KMS-11 (cell line): Measurements from ENCODE around the gene HMHB1.

Source experiments
- H2AFZ ChIP-seq: fragments of 200-600 bp; sonication (generic); 2 replicates; pipeline ENCODE4 v1.6.1; 2016; ENCODE audit warnings: antibody characterized with exemption, mixed run types, low read depth
- H3K27ac ChIP-seq: fragments of 200-600 bp; sonication (generic); 2 replicates; pipeline ENCODE4 v1.6.1; 2016; ENCODE audit warnings: mild to moderate bottlenecking, mixed run types
- H3K27me3 ChIP-seq: fragments of 200-600 bp; sonication (generic); 2 replicates; pipeline ENCODE4 v1.6.1; 2017; ENCODE audit warnings: mild to moderate bottlenecking, low read depth, mixed run types, moderate library complexity; ENCODE audit not compliant: insufficient read depth
- H3K36me3 ChIP-seq: fragments of 200-600 bp; sonication (generic); 2 replicates; pipeline ENCODE4 v1.6.1; 2017; ENCODE audit warnings: mild to moderate bottlenecking, mixed run types; ENCODE audit not compliant: insufficient read depth
- H3K4me1 ChIP-seq: fragments of 200-600 bp; sonication (generic); 2 replicates; pipeline ENCODE4 v1.6.1; 2016; ENCODE audit warnings: mild to moderate bottlenecking, low read depth, mixed run types; ENCODE audit not compliant: poor library complexity, severe bottlenecking
- H3K4me2 ChIP-seq: fragments of 200-600 bp; sonication (generic); 2 replicates; pipeline ENCODE4 v1.7.0; 2016; ENCODE audit warnings: mild to moderate bottlenecking, mixed run types
- H3K4me3 ChIP-seq: fragments of 200-600 bp; sonication (generic); IDR thresholded peaks from 2 replicates; pipeline ENCODE4 v1.6.1; 2017; ENCODE audit warnings: low read depth, low read length, mixed read lengths; ENCODE audit not compliant: insufficient read depth
- H3K79me2 ChIP-seq: fragments of 200-600 bp; sonication (generic); 2 replicates; pipeline ENCODE4 v1.6.1; 2016; ENCODE audit warnings: low read depth, mixed run types; ENCODE audit not compliant: insufficient read depth
- H3K9ac ChIP-seq: fragments of 200-600 bp; sonication (generic); 2 replicates; pipeline ENCODE4 v1.6.1; 2016; ENCODE audit warnings: mild to moderate bottlenecking, mixed run types
- H4K20me1 ChIP-seq: fragments of 200-600 bp; sonication (generic); 2 replicates; pipeline ENCODE4 v1.6.1; 2016; ENCODE audit warnings: mild to moderate bottlenecking, mixed run types; ENCODE audit not compliant: insufficient read depth
- TF ChIP-seq, protein P1 (sequence below): fragments of 200-600 bp; sonication (generic); conservative IDR thresholded peaks from 2 replicates; pipeline ENCODE4 v1.6.1; 2017; ENCODE audit warnings: low read depth, mild to moderate bottlenecking, antibody characterized with exemption, low read length, moderate library complexity, mixed read lengths

Gene HMHB1

DNA sequence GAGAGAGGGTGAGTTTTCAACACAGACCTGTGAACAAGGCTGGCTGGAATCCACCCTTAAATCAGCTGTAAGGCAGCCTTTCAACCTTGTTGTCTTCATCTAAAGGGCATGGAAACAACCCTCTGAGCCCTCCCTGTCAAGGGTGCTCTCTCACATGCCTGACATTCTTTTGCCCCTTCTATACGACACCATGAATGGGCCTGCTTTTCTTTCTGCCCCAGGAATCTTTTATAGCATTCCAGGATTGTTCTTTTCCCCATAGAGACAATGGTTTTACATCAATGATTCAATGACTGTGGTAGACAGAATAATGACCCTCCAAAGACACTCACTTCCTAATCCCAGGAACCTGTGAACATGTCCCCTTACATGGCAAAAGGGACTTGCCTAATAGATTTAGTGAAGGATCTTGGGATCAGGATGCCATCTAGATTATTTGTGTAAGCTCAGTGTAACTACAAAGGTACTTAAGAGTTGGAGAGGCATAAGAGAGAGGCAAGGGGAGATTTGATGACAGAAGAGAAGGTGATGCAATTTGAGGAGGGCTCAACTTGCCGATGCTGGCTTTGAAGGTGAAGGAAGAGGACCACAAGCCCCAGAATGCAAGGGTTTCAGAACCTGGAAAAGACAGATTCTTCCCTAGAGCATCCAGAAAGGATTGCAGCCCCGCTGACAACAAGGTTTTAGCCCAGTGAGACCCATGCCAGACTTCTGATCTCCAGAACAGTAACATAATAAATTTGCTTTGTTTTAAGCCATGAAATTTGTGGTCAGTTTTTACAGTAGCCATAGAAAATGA lies 29.2 kb upstream of the HMHB1 start:
- H3K36me3 ChIP-seq: no peaks in the 10 kb centered on the region; the same call in 1 of the 2 replicates
- H3K4me3 ChIP-seq: no peak overlapping the region
- H3K4me1 ChIP-seq: no peaks in the 10 kb centered on the region
- no peak overlapping the region for H3K9ac ChIP-seq
- H3K79me2 ChIP-seq: no peaks in the 10 kb centered on the region
- no peak overlapping the region for H3K27ac ChIP-seq
- no peak overlapping the region for H3K4me2 ChIP-seq
- no peaks in the 10 kb centered on the region for H4K20me1 ChIP-seq
- TF ChIP-seq, protein P1, sequence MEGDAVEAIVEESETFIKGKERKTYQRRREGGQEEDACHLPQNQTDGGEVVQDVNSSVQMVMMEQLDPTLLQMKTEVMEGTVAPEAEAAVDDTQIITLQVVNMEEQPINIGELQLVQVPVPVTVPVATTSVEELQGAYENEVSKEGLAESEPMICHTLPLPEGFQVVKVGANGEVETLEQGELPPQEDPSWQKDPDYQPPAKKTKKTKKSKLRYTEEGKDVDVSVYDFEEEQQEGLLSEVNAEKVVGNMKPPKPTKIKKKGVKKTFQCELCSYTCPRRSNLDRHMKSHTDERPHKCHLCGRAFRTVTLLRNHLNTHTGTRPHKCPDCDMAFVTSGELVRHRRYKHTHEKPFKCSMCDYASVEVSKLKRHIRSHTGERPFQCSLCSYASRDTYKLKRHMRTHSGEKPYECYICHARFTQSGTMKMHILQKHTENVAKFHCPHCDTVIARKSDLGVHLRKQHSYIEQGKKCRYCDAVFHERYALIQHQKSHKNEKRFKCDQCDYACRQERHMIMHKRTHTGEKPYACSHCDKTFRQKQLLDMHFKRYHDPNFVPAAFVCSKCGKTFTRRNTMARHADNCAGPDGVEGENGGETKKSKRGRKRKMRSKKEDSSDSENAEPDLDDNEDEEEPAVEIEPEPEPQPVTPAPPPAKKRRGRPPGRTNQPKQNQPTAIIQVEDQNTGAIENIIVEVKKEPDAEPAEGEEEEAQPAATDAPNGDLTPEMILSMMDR: no peak
- no peaks in the 10 kb centered on the region for H3K27me3 ChIP-seq
- H2AFZ ChIP-seq: no peak overlapping the region

DNA sequence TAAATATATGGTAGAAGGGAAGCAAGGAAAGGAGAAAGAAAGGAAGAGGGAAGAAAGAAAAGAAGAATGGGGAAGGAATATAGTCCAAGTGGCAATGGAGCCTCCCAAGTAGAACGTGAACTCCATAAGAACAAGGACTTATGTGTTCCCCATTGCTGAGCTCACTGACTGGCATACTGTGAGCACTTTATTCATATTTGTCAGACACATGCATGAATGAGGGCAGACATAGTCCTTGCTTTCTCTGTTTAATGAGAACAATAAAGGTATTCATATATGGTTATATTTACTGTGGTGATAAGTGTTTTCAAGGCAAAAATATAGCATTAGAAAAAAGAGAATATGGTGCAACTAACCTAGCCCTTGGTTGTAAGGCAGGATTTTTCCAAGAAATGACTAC lies 23.6 kb upstream of the HMHB1 start:
- Histone ChIP-seq H3K79me2 (no peaks in the 10 kb centered on the region), H3K27ac (no peak overlapping the region), H3K4me1 (no peaks in the 10 kb centered on the region), H4K20me1 (no peaks in the 10 kb centered on the region), H3K4me2 (no peak overlapping the region), H3K36me3 (no peaks in the 10 kb centered on the region; the same call in 1 of the 2 replicates), H3K9ac (no peak overlapping the region), H3K4me3 (no peak overlapping the region), H2AFZ (no peak overlapping the region), H3K27me3 (no peaks in the 10 kb centered on the region)
- TF ChIP-seq, protein P1: no peak

DNA sequence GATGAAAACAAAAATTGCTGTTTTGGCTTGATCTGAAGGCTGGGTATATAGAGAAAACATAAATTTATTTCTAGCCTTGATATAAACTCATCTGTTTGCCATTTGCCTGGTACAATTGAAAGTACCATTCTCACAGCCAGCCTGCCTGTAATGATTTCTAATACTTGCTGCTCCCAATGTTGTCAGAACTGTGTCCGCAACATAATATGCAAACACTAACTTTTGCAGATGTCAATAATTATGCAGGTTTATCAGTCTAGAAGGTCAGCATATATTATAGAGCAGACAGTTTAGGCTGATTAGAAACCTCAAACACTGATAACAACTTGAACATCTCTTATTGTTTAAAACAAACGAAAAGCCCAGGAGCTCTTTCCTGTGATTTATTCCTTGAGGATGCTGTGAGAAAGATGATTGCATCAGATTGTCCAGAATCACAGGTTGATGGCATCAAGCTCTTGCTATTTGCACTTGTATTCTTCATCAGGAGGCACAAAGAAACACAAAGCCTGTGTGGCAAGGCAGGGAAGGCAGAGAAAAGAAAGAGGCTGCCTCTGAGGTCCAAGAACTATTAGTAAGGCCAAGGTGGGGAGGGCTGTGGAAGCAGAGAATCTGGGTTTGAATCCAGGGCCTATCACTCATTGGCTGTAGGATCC lies 21.4 kb upstream of the HMHB1 start:
- H3K4me1 ChIP-seq: no peaks in the 10 kb centered on the region
- H3K36me3 ChIP-seq: no peaks in the 10 kb centered on the region; the same call in 1 of the 2 replicates
- no peaks in the 10 kb centered on the region for H4K20me1 ChIP-seq
- no peak overlapping the region for H3K4me2 ChIP-seq
- TF ChIP-seq, protein P1: no peak
- H2AFZ ChIP-seq: no peak overlapping the region
- H3K27ac ChIP-seq: no peak overlapping the region
- H3K9ac ChIP-seq: no peak overlapping the region
- H3K27me3 ChIP-seq: no peaks in the 10 kb centered on the region
- H3K79me2 ChIP-seq: no peaks in the 10 kb centered on the region
- H3K4me3 ChIP-seq: no peak overlapping the region

DNA sequence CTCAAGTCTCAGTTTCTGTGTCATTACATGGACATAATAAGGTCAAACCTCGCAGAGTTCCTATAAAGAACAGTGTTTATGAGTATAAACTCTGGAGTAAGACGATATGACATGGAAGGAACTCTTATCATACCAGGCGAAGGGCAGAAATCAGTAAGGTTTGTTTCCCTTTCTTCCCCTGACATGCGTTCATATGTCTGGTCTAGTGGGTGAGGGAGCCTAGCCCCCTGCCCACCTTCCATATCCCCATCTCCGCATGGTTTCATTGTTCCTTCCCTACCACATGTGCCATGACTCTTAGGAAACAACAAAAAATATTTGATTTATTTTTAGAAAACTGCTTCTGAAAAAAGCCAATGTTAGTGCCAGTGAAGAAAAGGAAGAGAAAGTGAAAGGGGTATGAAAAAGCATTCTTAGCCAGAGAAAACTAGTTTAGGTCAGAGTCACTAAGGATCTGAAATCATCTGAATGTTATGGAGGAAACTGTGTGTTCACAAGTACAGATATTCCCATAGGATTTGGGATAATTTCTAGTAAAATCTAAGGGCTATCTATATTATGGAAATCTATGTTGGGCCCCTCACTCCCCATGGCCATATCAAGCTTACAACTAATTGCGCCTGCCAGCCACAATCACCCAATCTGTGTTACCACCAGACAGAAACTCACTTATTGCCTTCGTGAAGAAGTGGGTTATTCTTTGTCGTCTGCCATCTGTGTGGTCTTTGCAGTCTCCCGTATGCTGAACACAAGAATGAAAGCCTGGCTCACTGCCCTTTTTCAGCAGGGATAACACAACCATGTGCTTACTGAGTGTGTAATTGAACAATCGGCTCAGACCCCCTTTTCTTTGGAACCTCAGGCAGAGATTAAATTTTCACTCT lies 19.9 kb upstream of the HMHB1 start:
- H3K79me2 ChIP-seq: no peaks in the 10 kb centered on the region
- H3K36me3 ChIP-seq: no peaks in the 10 kb centered on the region; the same call in 1 of the 2 replicates
- no peaks in the 10 kb centered on the region for H4K20me1 ChIP-seq
- H3K4me1 ChIP-seq: no peaks in the 10 kb centered on the region
- H3K27me3 ChIP-seq: no peaks in the 10 kb centered on the region
- H3K4me2 ChIP-seq: no peak overlapping the region
- TF ChIP-seq, protein P1: no peak
- no peak overlapping the region for H3K27ac ChIP-seq
- H2AFZ ChIP-seq: no peak overlapping the region
- H3K9ac ChIP-seq: no peak overlapping the region
- H3K4me3 ChIP-seq: no peak overlapping the region
